Spleen (tissue), 7 donors: Measurements from ENCODE around the gene FAM43A.

ENCODE experiments used
- CTCF ChIP-seq, 11 experiments: fragments of 200-600 bp in 7 of 11; fragments of 450-650 bp in 4 of 11; sonication (generic) in 4 of 11; IDR thresholded peaks in 8 of 11; conservative IDR thresholded peaks in 3 of 11; 1 replicate in 7 of 11; 2 replicates in 4 of 11; pipeline versions ENCODE4 v1.4.0 to v1.8.0; 2016 to 2021; ENCODE audit warnings: antibody characterized with exemption in 11 of 11, inconsistent platforms in 4 of 11, mild to moderate bottlenecking in 1 of 11
- POLR2A ChIP-seq, 3 donors: fragments of 450-650 bp; IDR thresholded peaks; one replicate each; pipeline ENCODE4 v1.5.1; 2017; ENCODE audit warnings: antibody characterized with exemption in 3 of 3, mild to moderate bottlenecking in 1 of 3
- donor health status: DM: no; HTN: no; CAD: no; lungs with moderate emphysema.
- donor health status: DM: no; HTN: no; CAD: no.
- donor health status: DM: no; HTN: no; CAD: no.

- TF ChIP-seq POLR2A (IDR thresholded peaks at IDR 0.05) (no peak), CTCF (IDR thresholded peaks at IDR 0.05 in 8 of 11, conservative IDR thresholded peaks at IDR 0.05 in 3 of 11) (no peak)
Measured at GRCh38 chr3:194725346-194725745, 39.7 kb downstream of the FAM43A start.
